ENCODE measurements around the gene SHANK3.

Gene SHANK3

DNA sequence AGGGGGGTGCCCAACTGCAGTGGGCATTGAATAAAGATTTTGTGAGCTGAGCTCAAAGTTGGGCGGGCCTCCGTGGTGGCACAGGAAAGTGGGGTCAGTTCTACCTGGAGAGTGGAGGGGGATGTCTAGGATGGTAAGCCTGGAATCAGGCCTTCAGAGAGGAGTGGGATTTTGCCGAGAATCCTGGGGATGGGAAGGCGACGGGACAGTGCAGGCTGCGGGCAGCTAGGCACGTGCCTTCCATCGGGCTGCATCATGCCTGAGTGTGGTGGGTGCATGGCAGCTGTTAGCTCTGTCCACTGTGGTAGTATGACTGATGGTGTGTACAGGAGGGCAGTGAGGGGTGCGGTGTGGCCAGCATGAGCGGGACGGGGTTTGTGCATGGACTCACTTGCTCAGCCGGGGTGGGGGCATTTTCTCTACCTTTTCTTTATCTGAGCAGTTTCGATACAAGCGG is 3.6 kb downstream of the SHANK3 start:
- TF ChIP-seq, protein P1, sequence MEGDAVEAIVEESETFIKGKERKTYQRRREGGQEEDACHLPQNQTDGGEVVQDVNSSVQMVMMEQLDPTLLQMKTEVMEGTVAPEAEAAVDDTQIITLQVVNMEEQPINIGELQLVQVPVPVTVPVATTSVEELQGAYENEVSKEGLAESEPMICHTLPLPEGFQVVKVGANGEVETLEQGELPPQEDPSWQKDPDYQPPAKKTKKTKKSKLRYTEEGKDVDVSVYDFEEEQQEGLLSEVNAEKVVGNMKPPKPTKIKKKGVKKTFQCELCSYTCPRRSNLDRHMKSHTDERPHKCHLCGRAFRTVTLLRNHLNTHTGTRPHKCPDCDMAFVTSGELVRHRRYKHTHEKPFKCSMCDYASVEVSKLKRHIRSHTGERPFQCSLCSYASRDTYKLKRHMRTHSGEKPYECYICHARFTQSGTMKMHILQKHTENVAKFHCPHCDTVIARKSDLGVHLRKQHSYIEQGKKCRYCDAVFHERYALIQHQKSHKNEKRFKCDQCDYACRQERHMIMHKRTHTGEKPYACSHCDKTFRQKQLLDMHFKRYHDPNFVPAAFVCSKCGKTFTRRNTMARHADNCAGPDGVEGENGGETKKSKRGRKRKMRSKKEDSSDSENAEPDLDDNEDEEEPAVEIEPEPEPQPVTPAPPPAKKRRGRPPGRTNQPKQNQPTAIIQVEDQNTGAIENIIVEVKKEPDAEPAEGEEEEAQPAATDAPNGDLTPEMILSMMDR (conservative IDR thresholded peaks at IDR 0.05; ENCODE audit: low read depth, low read length) = no peak
- no peak overlapping the region for H3K4me3 ChIP-seq (ENCODE audit: low read depth, low read length)
- no peak for DNase-seq (ENCODE audit: low read depth)

DNA sequence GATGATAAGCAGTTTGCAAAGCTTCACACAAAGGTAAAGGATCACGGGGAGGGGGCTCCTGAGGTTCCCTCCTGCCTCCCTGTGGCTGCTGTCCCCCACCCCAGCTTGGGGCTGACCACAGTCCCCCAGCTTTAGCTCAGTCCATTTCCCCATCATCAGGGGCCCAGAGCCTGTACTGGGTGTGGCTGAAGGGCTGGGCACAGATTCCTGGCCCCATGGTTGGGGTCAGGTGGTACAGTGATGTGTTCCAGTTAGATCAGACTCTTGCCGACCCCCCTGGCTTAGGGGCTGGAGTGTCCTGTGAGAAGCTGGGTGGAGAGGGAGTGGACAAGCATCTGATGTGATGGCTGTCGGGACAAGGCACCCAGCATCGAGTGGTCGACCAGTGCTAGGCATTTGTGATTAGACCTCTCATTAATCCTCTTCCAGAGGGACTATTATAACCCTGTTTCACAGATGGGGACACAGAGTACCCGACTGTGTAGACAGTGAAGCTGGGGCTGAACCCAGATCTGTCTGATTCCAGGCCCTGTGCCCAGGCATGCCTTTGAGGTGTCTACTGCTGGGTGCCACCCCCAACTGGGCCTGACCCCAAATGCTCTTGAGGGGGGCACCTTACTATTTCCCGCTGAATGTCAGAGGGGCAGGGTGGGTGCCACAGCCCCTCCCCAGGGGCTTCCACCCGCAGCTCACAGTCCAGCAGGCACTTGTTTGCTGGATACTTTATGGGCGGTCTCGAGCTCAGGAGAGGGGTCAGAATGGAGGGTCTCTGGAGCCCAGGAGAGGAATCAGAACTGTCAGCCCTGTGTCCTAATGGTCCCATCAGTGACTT is 4.3 kb downstream of the SHANK3 start:
- no peak for DNase-seq (ENCODE audit: low read depth)
- TF ChIP-seq, protein P1 (conservative IDR thresholded peaks at IDR 0.05; ENCODE audit: low read depth, low read length) = no peak
- no peak overlapping the region for H3K4me3 ChIP-seq (ENCODE audit: low read depth, low read length)

DNA sequence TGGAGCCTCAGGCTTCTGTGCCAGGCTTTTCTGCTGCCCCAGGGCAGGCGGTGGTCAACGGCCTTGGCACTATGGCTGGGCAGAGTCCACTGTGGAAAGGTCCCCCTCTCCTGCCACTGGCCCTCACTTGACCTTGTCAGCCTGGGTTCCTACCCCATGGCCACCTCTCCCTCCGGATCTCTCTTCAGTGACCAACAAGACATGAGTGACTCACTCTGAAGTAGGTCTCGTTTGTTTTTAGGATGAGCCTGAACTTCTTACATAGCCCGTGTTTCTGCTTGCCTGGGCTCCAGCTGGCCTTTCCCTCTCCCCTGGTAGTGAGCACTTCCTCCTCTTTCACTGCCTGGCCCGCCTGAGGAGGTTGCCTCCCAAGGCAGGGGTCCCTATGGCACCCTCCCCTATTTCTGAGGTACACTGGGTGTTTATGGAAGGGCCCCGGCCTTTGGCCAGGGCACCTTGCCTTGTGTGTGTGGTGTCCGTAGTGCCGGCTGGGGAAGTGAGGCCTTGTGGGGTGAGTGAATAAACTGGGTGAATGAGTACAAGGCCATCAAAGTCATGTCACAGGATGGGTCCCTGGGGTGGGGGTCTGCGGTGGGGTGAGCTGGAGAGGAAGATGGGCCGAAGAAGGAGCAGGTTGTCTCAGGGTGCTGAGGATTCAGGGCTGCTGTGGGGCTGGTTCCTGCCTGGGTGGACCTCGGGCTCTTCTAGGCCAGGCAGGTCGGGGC is 5.0 kb downstream of the SHANK3 start:
- H3K4me3 ChIP-seq (ENCODE audit: low read depth, low read length) = no peak overlapping the region
- TF ChIP-seq, protein P1 (conservative IDR thresholded peaks at IDR 0.05; ENCODE audit: low read depth, low read length) = no peak
- DNase-seq (ENCODE audit: low read depth) = no peak

DNA sequence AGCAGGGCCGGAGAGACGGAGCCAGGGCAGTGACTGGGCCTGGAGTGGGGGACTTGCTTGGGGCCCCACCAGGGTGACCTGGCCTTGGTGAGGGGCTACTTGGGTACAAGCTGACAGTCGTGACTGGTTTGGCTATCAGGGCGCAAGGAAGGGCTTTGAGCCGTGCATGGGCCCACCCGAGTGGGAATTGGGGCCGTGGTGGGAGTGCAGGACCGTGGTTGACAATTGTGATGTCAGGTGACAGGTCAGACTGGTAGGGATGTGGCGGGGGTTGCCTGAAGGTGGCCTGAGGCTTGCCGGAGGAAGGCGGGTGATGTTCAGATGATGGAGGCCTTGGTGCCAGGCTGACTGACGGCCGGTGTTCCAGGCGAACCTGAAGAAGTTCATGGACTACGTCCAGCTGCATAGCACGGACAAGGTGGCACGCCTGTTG is 5.6 kb downstream of the SHANK3 start:
- TF ChIP-seq, protein P1 (conservative IDR thresholded peaks at IDR 0.05; ENCODE audit: low read depth, low read length) = no peak
- no peak for DNase-seq (ENCODE audit: low read depth)
- H3K4me3 ChIP-seq (ENCODE audit: low read depth, low read length) = no peak overlapping the region

DNA sequence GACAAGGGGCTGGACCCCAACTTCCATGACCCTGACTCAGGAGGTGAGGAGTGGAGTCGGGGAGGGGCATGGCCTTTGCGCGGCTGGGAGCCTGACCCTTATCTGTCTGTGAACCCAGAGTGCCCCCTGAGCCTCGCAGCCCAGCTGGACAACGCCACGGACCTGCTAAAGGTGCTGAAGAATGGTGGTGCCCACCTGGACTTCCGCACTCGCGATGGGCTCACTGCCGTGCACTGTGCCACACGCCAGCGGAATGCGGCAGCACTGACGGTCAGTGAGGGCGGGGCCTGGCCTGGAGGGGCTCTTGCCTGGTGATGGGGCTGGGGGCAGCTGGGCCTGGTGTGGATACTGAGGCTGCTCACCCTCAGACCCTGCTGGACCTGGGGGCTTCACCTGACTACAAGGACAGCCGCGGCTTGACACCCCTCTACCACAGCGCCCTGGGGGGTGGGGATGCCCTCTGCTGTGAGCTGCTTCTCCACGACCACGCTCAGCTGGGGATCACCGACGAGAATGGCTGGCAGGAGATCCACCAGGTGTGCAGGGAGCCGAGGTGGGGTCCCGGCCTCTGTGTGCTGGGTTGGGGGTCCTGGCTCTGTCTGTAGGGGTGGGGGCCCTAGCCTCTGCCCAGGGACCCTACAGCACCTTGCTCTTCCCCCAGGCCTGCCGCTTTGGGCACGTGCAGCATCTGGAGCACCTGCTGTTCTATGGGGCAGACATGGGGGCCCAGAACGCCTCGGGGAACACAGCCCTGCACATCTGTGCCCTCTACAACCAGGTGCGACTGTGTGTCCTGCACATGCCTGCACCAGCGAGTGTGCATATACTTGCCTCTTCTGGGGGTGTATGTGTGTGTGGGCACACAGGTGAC is 6.3 kb downstream of the SHANK3 start:
- H3K4me3 ChIP-seq (ENCODE audit: low read depth, low read length) = no peak overlapping the region
- TF ChIP-seq, protein P1 (conservative IDR thresholded peaks at IDR 0.05; ENCODE audit: low read depth, low read length) = no peak
- no peak for DNase-seq (ENCODE audit: low read depth)

DNA sequence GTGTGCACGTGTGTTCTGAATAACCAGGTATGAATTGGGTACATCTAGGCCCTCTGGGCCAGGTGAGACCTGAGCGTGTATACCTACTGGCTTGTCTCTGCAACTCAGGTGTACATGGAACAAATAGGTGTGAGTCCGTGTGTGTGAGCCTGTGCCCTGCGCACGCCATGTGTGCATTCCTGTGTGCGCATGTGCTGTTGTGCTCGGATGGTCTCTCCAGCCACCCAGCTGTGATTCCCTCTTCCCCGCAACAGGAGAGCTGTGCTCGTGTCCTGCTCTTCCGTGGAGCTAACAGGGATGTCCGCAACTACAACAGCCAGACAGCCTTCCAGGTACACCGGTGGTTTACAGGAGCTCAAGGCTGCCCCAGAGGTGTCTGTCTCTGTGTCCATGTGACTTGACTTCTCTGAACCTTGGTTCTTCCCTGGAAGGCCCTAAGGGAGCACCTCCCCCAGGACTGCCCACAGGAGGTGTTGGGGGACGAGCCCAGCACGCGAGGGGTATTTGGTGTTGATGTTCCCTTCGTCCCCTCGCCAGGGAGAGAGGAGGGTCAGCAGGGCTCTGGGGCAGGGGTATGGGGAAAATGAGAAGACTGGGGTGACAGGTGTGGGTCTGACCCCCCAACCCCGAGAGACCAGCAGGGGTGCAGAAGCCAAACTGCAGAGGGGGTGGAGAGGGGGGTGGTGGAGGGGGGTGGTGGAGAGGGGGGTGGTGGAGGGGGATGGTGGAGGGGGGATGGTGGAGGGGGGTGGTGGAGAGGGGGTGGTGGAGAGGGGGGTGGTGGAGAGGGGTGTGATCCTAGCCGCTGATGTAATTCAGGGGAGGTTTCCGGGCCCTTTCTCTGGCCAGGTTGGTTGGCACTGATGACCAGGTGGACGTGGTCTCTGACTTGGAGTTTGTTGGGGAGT is 10.7 kb downstream of the SHANK3 start:
- TF ChIP-seq, protein P1 (conservative IDR thresholded peaks at IDR 0.05; ENCODE audit: low read depth, low read length) = no peak
- no peak for DNase-seq (ENCODE audit: low read depth)
- no peak overlapping the region for H3K4me3 ChIP-seq (ENCODE audit: low read depth, low read length)
